Testis (tissue), 3 donors: ENCODE results near the gene ADRA2C. TPM values are rescaled to one million over a fixed set of nuclear protein-coding genes. Genes with fewer than 3 reads are reported as not detected.

ENCODE experiments used
- DNase-seq: peaks from one replicate; pipeline ENCODE4 v3.0.0-alpha.2; 2019
- H3K27ac ChIP-seq, 2 donors: fragments of 200-600 bp; sonication (generic); one replicate each; pipeline ENCODE4 v1.5.1; 2019
- H3K27me3 ChIP-seq: fragments of 200-600 bp; sonication (generic); one replicate; pipeline ENCODE4 v1.5.1; 2019
- H3K36me3 ChIP-seq: fragments of 200-600 bp; sonication (generic); one replicate; pipeline ENCODE4 v1.5.1; 2017; ENCODE audit warnings: low read depth; ENCODE audit errors: missing control alignments
- H3K4me1 ChIP-seq: fragments of 200-600 bp; sonication (generic); one replicate; pipeline ENCODE4 v1.5.1; 2019
- H3K4me3 ChIP-seq, 2 donors: fragments of 200-600 bp; sonication (generic); one replicate each; pipeline ENCODE4 v1.5.1; 2017 to 2019
- H3K9me3 ChIP-seq: fragments of 200-600 bp; sonication (generic); one replicate; pipeline ENCODE4 v1.5.1; 2017
- POLR2A ChIP-seq: fragments of 450-650 bp; IDR thresholded peaks from one replicate; pipeline ENCODE4 v1.6.1; 2017; ENCODE audit warnings: antibody characterized with exemption, mild to moderate bottlenecking, moderate library complexity
- WGBS, 2 donors: methylation state at CpG; one replicate each; pipeline ENCODE4 v1.1.5; 2018; 5-methylcytosine and 5-hydroxymethylcytosine counted together
- intact Hi-C: fragments of 100-400 bp; cut with DNase I; formaldehyde crosslinking; loops from one replicate; pipeline ENCODE4 v1.15.1; 2023; ENCODE audit warnings: low total_unique reads
- polyA plus RNA-seq: library from polyadenylated mRNA; stranded (reverse); fragments of 350-450 nt; fragmentation: Illumina TruSeq; extraction: RNeasy Lipid Tissue Mini Kit (QIAGEN cat#74804); gene quantifications from one replicate; pipeline ENCODE4 v1.2.3, GENCODE V29; 2014; ENCODE audit warnings: low read depth, low replicate concordance; ENCODE audit not compliant: insufficient read depth
- total RNA-seq, 2 donors: library from RNA; depleted of rRNA; stranded (reverse); fragments of >200 nt; gene quantifications; one replicate each; pipeline ENCODE4 v1.2.3, GENCODE V29; 2016
- TF ChIP-seq, protein P1 (sequence below), 3 experiments: fragments of 450-650 bp in 2 of 3; fragments of 200-600 bp in 1 of 3; sonication (generic) in 1 of 3; IDR thresholded peaks; one replicate each; pipeline ENCODE4 v1.5.1; 2016 to 2019; ENCODE audit warnings: antibody characterized with exemption in 3 of 3, mild to moderate bottlenecking in 2 of 3, moderate library complexity in 1 of 3

ADRA2C gene
- total and polyA plus RNA-seq, 3 donors from 2014 or later: 7.2 to 16.0 (median 9.3) TPM

- Histone ChIP-seq H3K4me3 (no peak overlapping the region), H3K4me1 (no peaks in the 10 kb centered on the region), H3K27ac (no peak overlapping the region), H3K36me3 (no peaks in the 10 kb centered on the region), H3K9me3 (no peaks in the 10 kb centered on the region), H3K27me3 (no peaks in the 10 kb centered on the region)
- DNase-seq: no peak
- WGBS, 2 donors: 91 to 95% methylated on average over 26 to 31 of the region's 31 CpGs
- TF ChIP-seq, protein P1, sequence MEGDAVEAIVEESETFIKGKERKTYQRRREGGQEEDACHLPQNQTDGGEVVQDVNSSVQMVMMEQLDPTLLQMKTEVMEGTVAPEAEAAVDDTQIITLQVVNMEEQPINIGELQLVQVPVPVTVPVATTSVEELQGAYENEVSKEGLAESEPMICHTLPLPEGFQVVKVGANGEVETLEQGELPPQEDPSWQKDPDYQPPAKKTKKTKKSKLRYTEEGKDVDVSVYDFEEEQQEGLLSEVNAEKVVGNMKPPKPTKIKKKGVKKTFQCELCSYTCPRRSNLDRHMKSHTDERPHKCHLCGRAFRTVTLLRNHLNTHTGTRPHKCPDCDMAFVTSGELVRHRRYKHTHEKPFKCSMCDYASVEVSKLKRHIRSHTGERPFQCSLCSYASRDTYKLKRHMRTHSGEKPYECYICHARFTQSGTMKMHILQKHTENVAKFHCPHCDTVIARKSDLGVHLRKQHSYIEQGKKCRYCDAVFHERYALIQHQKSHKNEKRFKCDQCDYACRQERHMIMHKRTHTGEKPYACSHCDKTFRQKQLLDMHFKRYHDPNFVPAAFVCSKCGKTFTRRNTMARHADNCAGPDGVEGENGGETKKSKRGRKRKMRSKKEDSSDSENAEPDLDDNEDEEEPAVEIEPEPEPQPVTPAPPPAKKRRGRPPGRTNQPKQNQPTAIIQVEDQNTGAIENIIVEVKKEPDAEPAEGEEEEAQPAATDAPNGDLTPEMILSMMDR (IDR thresholded peaks at IDR 0.05): no peak
- no peak for TF ChIP-seq POLR2A
- intact Hi-C loops: no loop called here
These were observed 33.8 kb upstream of the ADRA2C start for GRCh38 chr4:3732076-3733028.

DNA sequence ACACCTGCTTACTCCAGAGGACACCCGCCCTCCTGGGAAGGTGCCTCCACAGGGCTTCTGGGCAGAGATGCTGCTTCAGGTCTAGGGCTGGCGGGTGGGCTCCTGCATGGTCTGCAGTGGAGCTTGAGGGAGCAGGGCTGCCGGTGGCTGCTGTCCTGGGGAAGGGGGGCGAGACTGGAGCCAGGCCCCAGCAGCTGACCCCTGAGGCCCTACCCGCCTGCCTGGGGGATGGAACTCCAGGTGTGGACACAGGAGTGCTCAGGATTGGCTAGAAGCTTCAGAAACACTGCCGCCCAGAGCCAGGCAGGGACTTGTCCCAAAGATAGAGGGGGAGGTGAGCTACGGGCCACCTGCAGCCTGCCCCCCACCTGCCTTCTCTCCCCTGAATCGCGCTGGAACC is 33.0 kb upstream of the ADRA2C start:
- Histone ChIP-seq H3K9me3 (no peaks in the 10 kb centered on the region), H3K27me3 (no peaks in the 10 kb centered on the region), H3K4me1 (no peaks in the 10 kb centered on the region), H3K36me3 (no peaks in the 10 kb centered on the region), H3K27ac (no peak overlapping the region), H3K4me3 (no peak overlapping the region)
- no peak for DNase-seq
- intact Hi-C loops: no loop called here
- TF ChIP-seq POLR2A: no peak
- TF ChIP-seq, protein P1 (IDR thresholded peaks at IDR 0.05): no peak
- WGBS, 2 donors: 54 to 69% methylated on average over 8 to 9 of the region's 9 CpGs

DNA sequence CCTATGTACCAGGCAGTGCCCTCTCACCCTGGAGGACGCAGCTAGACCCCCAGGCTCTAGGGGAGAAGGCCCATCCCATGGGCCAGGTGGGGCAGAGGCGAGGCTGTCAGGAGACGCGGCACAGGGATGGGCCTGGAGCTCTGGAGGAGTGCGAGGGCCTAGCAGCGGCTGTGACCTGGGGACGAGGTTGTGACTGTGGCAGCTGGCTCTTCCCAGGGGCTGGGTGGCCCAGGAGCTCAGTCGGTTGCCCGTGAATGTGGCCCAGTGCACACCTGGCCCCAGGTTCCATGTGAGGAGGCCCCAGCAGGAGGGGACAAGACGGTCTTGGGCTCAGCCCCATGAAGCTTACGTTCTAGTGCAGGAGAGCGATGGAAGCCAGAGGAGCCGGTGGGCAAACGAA is 31.0 kb upstream of the ADRA2C start:
- intact Hi-C loops: no loop called here
- 96% methylated on average over 14 of the region's 14 CpGs; no CpG with 5 or more reads in 1 of the 2 donors for WGBS, 2 donors
- H3K4me3 ChIP-seq: no peak overlapping the region
- DNase-seq: no peak
- H3K9me3 ChIP-seq: no peaks in the 10 kb centered on the region
- H3K27ac ChIP-seq: no peak overlapping the region
- no peaks in the 10 kb centered on the region for H3K36me3 ChIP-seq
- TF ChIP-seq, protein P1 (IDR thresholded peaks at IDR 0.05): no peak
- TF ChIP-seq POLR2A: no peak
- no peaks in the 10 kb centered on the region for H3K4me1 ChIP-seq
- H3K27me3 ChIP-seq: no peaks in the 10 kb centered on the region

- TF ChIP-seq, protein P1 (IDR thresholded peaks at IDR 0.05): no peak
- no peak for TF ChIP-seq POLR2A
- WGBS, 2 donors: 91 to 95% methylated on average over 5 of the region's 5 CpGs
- Histone ChIP-seq H3K4me1 (no peaks in the 10 kb centered on the region), H3K4me3 (no peak overlapping the region), H3K9me3 (no peaks in the 10 kb centered on the region), H3K27ac (no peak overlapping the region), H3K27me3 (no peaks in the 10 kb centered on the region), H3K36me3 (no peaks in the 10 kb centered on the region)
- DNase-seq: no peak
- intact Hi-C loops: no loop called here
These were observed 29.9 kb upstream of the ADRA2C start for GRCh38 chr4:3736290-3736689.
